SK-N-MC (cell line): Measurements from ENCODE around the gene NADK.
"Not testable (repeated sequence)": the region's sequence is repeated elsewhere in the genome, so short reads cannot be mapped to it uniquely, and the experiment has no call there.

Experiments used
- EZH2 ChIP-seq: fragments of 200-600 bp; sonication (generic); IDR thresholded peaks from one replicate; pipeline ENCODE4 v1.6.1; 2017; ENCODE audit warnings: antibody characterized with exemption
- POLR2AphosphoS5 ChIP-seq: IDR thresholded peaks from 2 replicates; pipeline ENCODE4 v1.6.1; 2012; ENCODE audit warnings: mild to moderate bottlenecking, low read depth, low read length, borderline replicate concordance

- not testable (repeated sequence) for TF ChIP-seq POLR2AphosphoS5, EZH2
These were observed 37.3 kb downstream of the NADK start for GRCh38 chr1:1741013-1741412.
